GM18511 (cell line): ENCODE results near the gene TRAPPC3.

Experiments
- ATAC-seq: cut with Tn5 transposase; IDR thresholded peaks from one replicate; pipeline ENCODE4 v1.9.1; 2021; ENCODE audit warnings: mild to moderate bottlenecking, moderate library complexity; ENCODE audit not compliant: unreplicated experiment

The TRAPPC3 gene

GRCh38 chr1:36087233-36088123 is 61.8 kb downstream of the TRAPPC3 start:
- ATAC-seq, result no peak
